CD4-positive, alpha-beta T cell treated with Interferon alpha-2 for 1 hour (primary cell): Measurements from ENCODE around the gene AKAP6.

Source experiments
- DNase-seq, 2 donors: peaks; one replicate each; pipeline ENCODE4 v3.0.0-alpha.2; 2020 to 2022

AKAP6 gene

GRCh38 chr14:32492457-32492856 is 163.4 kb downstream of the AKAP6 start:
- no peak for DNase-seq

- no peak for DNase-seq
Observed at GRCh38 chr14:32494609-32495434, 165.7 kb downstream of the AKAP6 start.

- DNase-seq, result no peak
Observed at GRCh38 chr14:32495435-32495734, 166.3 kb downstream of the AKAP6 start.

GRCh38 chr14:32497248-32497647 is 168.2 kb downstream of the AKAP6 start:
- no peak for DNase-seq

- DNase-seq, result no peak
Observed at GRCh38 chr14:32507029-32507984, 178.2 kb downstream of the AKAP6 start.

GRCh38 chr14:32508281-32508680 is 179.2 kb downstream of the AKAP6 start:
- DNase-seq, result no peak

- no peak for DNase-seq
Observed at GRCh38 chr14:32509632-32510187, 180.6 kb downstream of the AKAP6 start.

GRCh38 chr14:32510815-32511214 is 181.7 kb downstream of the AKAP6 start:
- no peak for DNase-seq

GRCh38 chr14:32512348-32512747 is 183.2 kb downstream of the AKAP6 start:
- no peak for DNase-seq

GRCh38 chr14:32512813-32513212 is 183.7 kb downstream of the AKAP6 start:
- no peak for DNase-seq

- no peak for DNase-seq
Observed at GRCh38 chr14:32513571-32514009, 184.5 kb downstream of the AKAP6 start.

- DNase-seq, result no peak
Observed at GRCh38 chr14:32514236-32514635, 185.1 kb downstream of the AKAP6 start.

- no peak for DNase-seq
Observed at GRCh38 chr14:32514681-32515080, 185.6 kb downstream of the AKAP6 start.

GRCh38 chr14:32524609-32525375 is 195.7 kb downstream of the AKAP6 start:
- no peak for DNase-seq

- DNase-seq, result no peak
Observed at GRCh38 chr14:32525591-32525990, 196.5 kb downstream of the AKAP6 start.

- DNase-seq, result no peak
Observed at GRCh38 chr14:32530800-32531199, 201.7 kb downstream of the AKAP6 start.

GRCh38 chr14:32531942-32532515 is 202.9 kb downstream of the AKAP6 start:
- DNase-seq, result no peak

GRCh38 chr14:32534145-32534544 is 205.0 kb downstream of the AKAP6 start:
- no peak for DNase-seq

- DNase-seq, result no peak
Observed at GRCh38 chr14:32536175-32536574, 207.1 kb downstream of the AKAP6 start.

GRCh38 chr14:32537166-32537565 is 208.1 kb downstream of the AKAP6 start:
- no peak for DNase-seq

GRCh38 chr14:32542507-32542906 is 213.4 kb downstream of the AKAP6 start:
- no peak for DNase-seq

- DNase-seq, result no peak
Observed at GRCh38 chr14:32545095-32545494, 216.0 kb downstream of the AKAP6 start.
